Hepatocyte (in vitro differentiated cells): ENCODE data around the gene POLDIP2.

Source experiments
- EZH2 ChIP-seq: fragments of 200-600 bp; sonication (generic); IDR thresholded peaks from 2 replicates; pipeline ENCODE4 v1.6.1; 2016; ENCODE audit warnings: antibody characterized with exemption, mild to moderate bottlenecking, borderline replicate concordance
- TF ChIP-seq, protein P1 (sequence below): fragments of 200-600 bp; sonication (generic); IDR thresholded peaks from 2 replicates; pipeline ENCODE4 v1.5.1; 2016; ENCODE audit warnings: antibody characterized with exemption, mild to moderate bottlenecking; ENCODE audit not compliant: poor library complexity

DNA sequence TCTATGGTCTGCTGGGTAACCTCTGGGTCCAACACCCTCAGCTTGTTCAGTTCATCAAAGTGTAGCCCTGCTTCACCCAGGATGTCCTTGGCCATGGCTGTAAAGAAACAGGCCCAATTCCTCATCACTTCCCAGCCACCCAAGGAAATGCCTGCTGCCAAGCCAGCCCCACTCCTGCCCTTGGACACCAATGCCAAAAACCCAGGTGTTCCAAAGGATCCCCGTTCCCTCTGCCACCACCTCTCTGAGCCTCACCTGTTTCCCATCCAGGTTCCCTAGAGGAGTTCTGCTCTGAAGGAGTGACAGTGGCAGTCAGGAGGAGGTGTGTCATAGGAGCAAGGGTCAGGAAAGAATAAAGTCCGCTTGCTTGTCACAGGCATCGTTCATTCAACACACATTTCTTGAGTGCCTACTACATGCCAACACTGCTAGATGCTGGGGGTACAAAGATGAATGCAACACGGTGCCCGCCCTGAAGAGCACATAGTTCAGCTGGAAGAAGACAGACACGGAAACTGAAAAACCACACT, 25.4 kb downstream of the POLDIP2 start:
- TF ChIP-seq, protein P1, sequence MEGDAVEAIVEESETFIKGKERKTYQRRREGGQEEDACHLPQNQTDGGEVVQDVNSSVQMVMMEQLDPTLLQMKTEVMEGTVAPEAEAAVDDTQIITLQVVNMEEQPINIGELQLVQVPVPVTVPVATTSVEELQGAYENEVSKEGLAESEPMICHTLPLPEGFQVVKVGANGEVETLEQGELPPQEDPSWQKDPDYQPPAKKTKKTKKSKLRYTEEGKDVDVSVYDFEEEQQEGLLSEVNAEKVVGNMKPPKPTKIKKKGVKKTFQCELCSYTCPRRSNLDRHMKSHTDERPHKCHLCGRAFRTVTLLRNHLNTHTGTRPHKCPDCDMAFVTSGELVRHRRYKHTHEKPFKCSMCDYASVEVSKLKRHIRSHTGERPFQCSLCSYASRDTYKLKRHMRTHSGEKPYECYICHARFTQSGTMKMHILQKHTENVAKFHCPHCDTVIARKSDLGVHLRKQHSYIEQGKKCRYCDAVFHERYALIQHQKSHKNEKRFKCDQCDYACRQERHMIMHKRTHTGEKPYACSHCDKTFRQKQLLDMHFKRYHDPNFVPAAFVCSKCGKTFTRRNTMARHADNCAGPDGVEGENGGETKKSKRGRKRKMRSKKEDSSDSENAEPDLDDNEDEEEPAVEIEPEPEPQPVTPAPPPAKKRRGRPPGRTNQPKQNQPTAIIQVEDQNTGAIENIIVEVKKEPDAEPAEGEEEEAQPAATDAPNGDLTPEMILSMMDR, result no peak
- TF ChIP-seq EZH2, result no peak
